ENCODE results near the gene GOLGA8S. TPM values are rescaled to one million over a fixed set of nuclear protein-coding genes. Genes with fewer than 3 reads are reported as not detected.
"Not testable (repeated sequence)": the region's sequence is repeated elsewhere in the genome, so short reads cannot be mapped to it uniquely, and the experiment has no call there.

The GOLGA8S gene
- total RNA-seq, 2 donors from 2014 or later = 2.4 to 3.8 TPM

GRCh38 chr15:23381192-23381591, 26.6 kb downstream of the GOLGA8S start:
- not testable (repeated sequence) for H3K4me3 Mint-ChIP-seq; H3K4me1 Mint-ChIP-seq (ENCODE audit: low read depth in 2 of 2); DNase-seq (ENCODE audit: low spot score); H3K27ac Mint-ChIP-seq; H3K36me3 Mint-ChIP-seq; H3K27me3 Mint-ChIP-seq; H3K9me3 Mint-ChIP-seq
- peak in 1 of 2 donors; percentile 46 for ATAC-seq

GRCh38 chr15:23384371-23384770, 29.8 kb downstream of the GOLGA8S start:
- DNase-seq (ENCODE audit: low spot score) = no peak
- Mint-ChIP-seq H3K4me1 (ENCODE audit: low read depth in 2 of 2) (no peaks in the 10 kb centered on the region), H3K4me3 (no peak overlapping the region), H3K27me3 (peaks cover 7 to 9% of the 10 kb centered on the region in 2 donors), H3K36me3 (no peaks in the 10 kb centered on the region), H3K27ac (no peak overlapping the region), H3K9me3 (no peaks in the 10 kb centered on the region)
- no peak for ATAC-seq

- H3K27ac Mint-ChIP-seq = no peak overlapping the region
- H3K36me3 Mint-ChIP-seq = no peaks in the 10 kb centered on the region
- no peak for ATAC-seq
- H3K9me3 Mint-ChIP-seq = no peaks in the 10 kb centered on the region
- no peak overlapping the region for H3K4me3 Mint-ChIP-seq
- peaks cover 7 to 9% of the 10 kb centered on the region in 2 donors for H3K27me3 Mint-ChIP-seq
- H3K4me1 Mint-ChIP-seq (ENCODE audit: low read depth in 2 of 2) = no peaks in the 10 kb centered on the region
- no peak for DNase-seq (ENCODE audit: low spot score)
These were observed 31.4 kb downstream of the GOLGA8S start for GRCh38 chr15:23385886-23386430.

GRCh38 chr15:23387621-23388190, 33.2 kb downstream of the GOLGA8S start:
- Mint-ChIP-seq H3K4me3 (no peak overlapping the region), H3K4me1 (ENCODE audit: low read depth in 2 of 2) (no peaks in the 10 kb centered on the region), H3K36me3 (no peaks in the 10 kb centered on the region), H3K27ac (no peak overlapping the region), H3K27me3 (peaks cover 7 to 9% of the 10 kb centered on the region in 2 donors), H3K9me3 (no peaks in the 10 kb centered on the region)
- ATAC-seq (no peak), DNase-seq (ENCODE audit: low spot score) (no peak)

- no peaks in the 10 kb centered on the region for H3K9me3 Mint-ChIP-seq
- no peaks in the 10 kb centered on the region for H3K27me3 Mint-ChIP-seq
- no peak overlapping the region for H3K4me3 Mint-ChIP-seq
- no peaks in the 10 kb centered on the region for H3K36me3 Mint-ChIP-seq
- no peak overlapping the region for H3K27ac Mint-ChIP-seq
- ATAC-seq (no peak), DNase-seq (ENCODE audit: low spot score) (no peak)
- H3K4me1 Mint-ChIP-seq (ENCODE audit: low read depth in 2 of 2) = no peaks in the 10 kb centered on the region
These were observed 40.6 kb downstream of the GOLGA8S start for GRCh38 chr15:23395030-23395692.

GRCh38 chr15:23395832-23396231, 41.3 kb downstream of the GOLGA8S start:
- H3K27ac Mint-ChIP-seq = no peak overlapping the region
- no peaks in the 10 kb centered on the region for H3K9me3 Mint-ChIP-seq
- ATAC-seq = no peak
- no peaks in the 10 kb centered on the region for H3K4me1 Mint-ChIP-seq (ENCODE audit: low read depth in 2 of 2)
- no peaks in the 10 kb centered on the region for H3K27me3 Mint-ChIP-seq
- no peak for DNase-seq (ENCODE audit: low spot score)
- no peaks in the 10 kb centered on the region for H3K36me3 Mint-ChIP-seq
- H3K4me3 Mint-ChIP-seq = no peak overlapping the region

GRCh38 chr15:23397779-23398178, 43.2 kb downstream of the GOLGA8S start:
- Mint-ChIP-seq H3K27ac (no peak overlapping the region), H3K27me3 (no peaks in the 10 kb centered on the region), H3K4me1 (ENCODE audit: low read depth in 2 of 2) (no peaks in the 10 kb centered on the region), H3K4me3 (no peak overlapping the region), H3K36me3 (no peaks in the 10 kb centered on the region), H3K9me3 (no peaks in the 10 kb centered on the region)
- no peak for DNase-seq (ENCODE audit: low spot score)
- ATAC-seq = no peak

- H3K4me3 Mint-ChIP-seq; H3K4me1 Mint-ChIP-seq (ENCODE audit: low read depth in 2 of 2); H3K9me3 Mint-ChIP-seq; H3K36me3 Mint-ChIP-seq; H3K27ac Mint-ChIP-seq; H3K27me3 Mint-ChIP-seq; DNase-seq (ENCODE audit: low spot score); ATAC-seq: not testable (repeated sequence)
These were observed 43.8 kb downstream of the GOLGA8S start for GRCh38 chr15:23398357-23398756.

- H3K27me3 Mint-ChIP-seq; ATAC-seq; H3K27ac Mint-ChIP-seq; DNase-seq (ENCODE audit: low spot score); H3K9me3 Mint-ChIP-seq; H3K36me3 Mint-ChIP-seq; H3K4me3 Mint-ChIP-seq; H3K4me1 Mint-ChIP-seq (ENCODE audit: low read depth in 2 of 2): not testable (repeated sequence)
These were observed 44.7 kb downstream of the GOLGA8S start for GRCh38 chr15:23399207-23399606.

- no peak for DNase-seq (ENCODE audit: low spot score)
- H3K36me3 Mint-ChIP-seq = no peaks in the 10 kb centered on the region
- no peaks in the 10 kb centered on the region for H3K4me1 Mint-ChIP-seq (ENCODE audit: low read depth in 2 of 2)
- H3K4me3 Mint-ChIP-seq = no peak overlapping the region
- H3K9me3 Mint-ChIP-seq = no peaks in the 10 kb centered on the region
- no peaks in the 10 kb centered on the region for H3K27me3 Mint-ChIP-seq
- H3K27ac Mint-ChIP-seq = no peak overlapping the region
- no peak for ATAC-seq
These were observed 47.1 kb downstream of the GOLGA8S start for GRCh38 chr15:23401627-23402026.

GRCh38 chr15:23402140-23402539, 47.6 kb downstream of the GOLGA8S start:
- H3K4me3 Mint-ChIP-seq = no peak overlapping the region
- no peak overlapping the region for H3K27ac Mint-ChIP-seq
- H3K9me3 Mint-ChIP-seq = no peaks in the 10 kb centered on the region
- ATAC-seq = no peak
- no peaks in the 10 kb centered on the region for H3K27me3 Mint-ChIP-seq
- no peak for DNase-seq (ENCODE audit: low spot score)
- no peaks in the 10 kb centered on the region for H3K4me1 Mint-ChIP-seq (ENCODE audit: low read depth in 2 of 2)
- no peaks in the 10 kb centered on the region for H3K36me3 Mint-ChIP-seq

- no peak overlapping the region for H3K27ac Mint-ChIP-seq
- no peaks in the 10 kb centered on the region for H3K4me1 Mint-ChIP-seq (ENCODE audit: low read depth in 2 of 2)
- H3K4me3 Mint-ChIP-seq = no peak overlapping the region
- no peak for DNase-seq (ENCODE audit: low spot score)
- no peaks in the 10 kb centered on the region for H3K27me3 Mint-ChIP-seq
- no peaks in the 10 kb centered on the region for H3K9me3 Mint-ChIP-seq
- H3K36me3 Mint-ChIP-seq = no peaks in the 10 kb centered on the region
- no peak for ATAC-seq
These were observed 48.0 kb downstream of the GOLGA8S start for GRCh38 chr15:23402544-23402943.

- no peak overlapping the region for H3K27ac Mint-ChIP-seq
- DNase-seq (ENCODE audit: low spot score) = no peak
- no peaks in the 10 kb centered on the region for H3K27me3 Mint-ChIP-seq
- ATAC-seq = no peak
- no peaks in the 10 kb centered on the region for H3K4me1 Mint-ChIP-seq (ENCODE audit: low read depth in 2 of 2)
- H3K4me3 Mint-ChIP-seq = no peak overlapping the region
- no peaks in the 10 kb centered on the region for H3K36me3 Mint-ChIP-seq
- H3K9me3 Mint-ChIP-seq = no peaks in the 10 kb centered on the region
These were observed 49.0 kb downstream of the GOLGA8S start for GRCh38 chr15:23403550-23403949.

GRCh38 chr15:23411841-23412240, 57.3 kb downstream of the GOLGA8S start:
- Mint-ChIP-seq H3K27ac (no peak overlapping the region), H3K9me3 (no peaks in the 10 kb centered on the region), H3K4me1 (ENCODE audit: low read depth in 2 of 2) (no peaks in the 10 kb centered on the region), H3K4me3 (no peak overlapping the region), H3K36me3 (no peaks in the 10 kb centered on the region), H3K27me3 (no peaks in the 10 kb centered on the region)
- no peak for DNase-seq (ENCODE audit: low spot score)
- no peak for ATAC-seq

Data from natural killer cell treated with Interleukin-12 subunit alpha and Interleukin-12 subunit beta and Interleukin-15 and Interleukin-18, amount 100 ng/mL, for 72 hours (primary cell).